Activated T-cell treated with anti-CD3 and anti-CD28 coated beads, Interleukin-2, amount 50 U/mL, for 48 hours (primary cell): ENCODE results near the gene PIK3R1.

Experiments
- DNase-seq, 2 experiments: peaks; one replicate each; pipeline ENCODE4 v3.0.0-alpha.2; 2020

Gene PIK3R1

DNA sequence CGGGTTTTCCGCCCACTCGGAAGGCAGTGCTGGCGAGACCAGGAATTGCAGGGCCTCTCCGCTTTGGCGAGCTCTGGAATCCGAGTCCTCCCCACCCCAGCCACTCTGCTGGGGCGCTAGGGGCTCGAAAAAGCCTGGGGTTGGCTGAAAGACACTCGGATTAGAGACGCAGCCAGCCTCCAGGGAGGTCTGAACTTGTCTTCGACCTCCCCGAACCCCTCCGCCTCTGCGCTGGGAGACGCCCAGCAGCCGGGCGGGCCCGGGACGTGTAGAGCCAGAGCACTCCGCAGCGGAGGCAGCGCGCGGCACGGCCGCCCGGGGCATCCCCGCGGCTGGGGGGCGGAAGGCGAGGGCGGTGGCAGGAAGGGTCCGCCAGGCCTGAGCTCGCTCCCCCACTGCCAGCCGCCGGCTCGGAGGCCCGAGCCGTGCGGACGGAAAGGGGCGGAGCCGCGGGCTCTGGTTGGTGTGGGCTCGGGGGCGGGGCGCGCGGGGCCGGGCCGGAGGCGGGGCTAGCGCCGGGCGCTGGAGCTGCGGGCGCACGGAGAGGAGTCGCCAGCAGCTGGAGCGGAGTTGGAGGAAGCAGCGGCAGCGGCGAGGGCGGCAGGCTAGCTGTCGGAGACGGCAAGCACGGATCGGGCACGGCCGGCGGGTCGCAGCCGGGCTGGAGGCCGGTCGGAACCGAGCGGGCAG is at the start of gene PIK3R1:
PIK3R1 (plus strand) TSS at position 549 of the 690 bp plus-strand sequence. CDS start 10,920 bp downstream, outside the sequence.
- DNase-seq = peak; percentile 94 to 97

DNA sequence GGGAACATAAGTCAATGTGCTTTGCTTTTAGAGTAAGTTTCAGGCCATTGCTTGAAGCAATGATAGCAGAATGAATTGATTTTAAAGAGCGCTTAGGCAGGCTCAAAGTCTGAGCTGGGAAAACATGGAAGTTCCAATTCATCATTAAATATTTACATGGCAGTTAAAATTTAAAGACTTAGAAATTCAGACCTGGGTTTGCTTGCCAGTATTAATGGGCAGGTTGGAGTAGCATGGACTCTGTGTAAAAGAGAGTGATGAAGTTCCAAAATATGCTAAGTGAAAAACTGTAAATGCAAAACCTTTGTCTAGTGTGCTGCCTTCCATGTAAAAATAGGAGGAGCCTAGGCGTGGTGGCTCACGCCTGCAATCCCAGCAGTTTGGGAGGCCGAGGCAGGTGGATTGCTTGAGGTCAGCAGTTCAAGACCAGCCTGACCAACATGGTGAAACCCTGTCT is 48.3 kb upstream of the PIK3R1 start:
- DNase-seq = no peak

DNA sequence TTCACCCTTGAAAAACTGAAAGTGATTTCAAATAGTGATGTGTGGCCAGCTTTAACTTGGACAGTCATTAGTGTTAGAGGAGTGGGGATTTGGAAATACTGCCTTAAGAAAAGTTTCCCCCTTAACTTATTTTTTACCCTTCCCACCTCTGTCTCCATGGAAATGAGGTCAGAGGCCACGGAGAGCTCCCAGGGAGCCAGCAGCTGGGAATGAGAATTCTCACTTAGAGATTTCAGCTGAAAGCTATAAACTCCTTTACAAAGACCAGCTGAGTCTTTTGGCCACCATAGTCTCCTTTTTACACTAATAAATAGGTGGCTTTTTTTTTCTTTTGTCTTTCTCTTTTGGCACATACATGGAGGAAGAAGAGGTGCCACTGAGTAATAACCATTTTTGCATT is 45.7 kb upstream of the PIK3R1 start:
- DNase-seq = no peak

DNA sequence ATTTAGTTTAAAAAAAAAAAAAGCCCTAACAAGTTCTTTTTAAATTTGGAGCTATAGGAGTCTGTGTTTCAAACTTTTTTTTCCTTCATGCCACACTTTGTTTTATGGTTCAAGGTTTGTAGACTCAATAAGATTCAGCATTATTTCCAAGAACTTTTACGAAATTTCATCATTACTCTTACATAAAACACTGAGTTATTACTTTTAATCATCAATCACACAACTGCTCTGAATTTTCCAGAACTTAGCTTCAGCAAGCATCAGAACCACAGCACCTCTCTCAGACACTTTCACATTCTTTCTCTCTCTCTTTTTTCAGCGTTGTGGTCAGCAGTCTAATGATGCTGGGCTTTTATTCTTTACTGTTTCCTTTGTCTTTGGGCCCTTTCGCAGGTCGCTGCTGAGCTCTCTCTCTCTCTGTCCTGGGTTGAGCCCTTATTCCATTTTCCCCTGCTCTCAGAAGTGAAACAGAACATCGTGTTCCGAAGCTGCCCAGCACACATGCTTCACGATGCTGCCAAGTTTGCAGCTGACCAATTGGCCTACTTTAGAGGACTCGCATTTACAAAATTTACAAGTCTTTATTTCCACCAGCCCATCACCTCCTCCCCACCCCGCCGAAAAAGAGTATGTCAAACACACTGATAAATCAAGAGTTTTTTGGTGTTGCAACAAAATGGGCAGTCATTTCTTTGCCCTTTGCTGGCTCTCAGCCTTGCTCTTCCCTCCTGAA is 44.6 kb upstream of the PIK3R1 start:
- no peak for DNase-seq

DNA sequence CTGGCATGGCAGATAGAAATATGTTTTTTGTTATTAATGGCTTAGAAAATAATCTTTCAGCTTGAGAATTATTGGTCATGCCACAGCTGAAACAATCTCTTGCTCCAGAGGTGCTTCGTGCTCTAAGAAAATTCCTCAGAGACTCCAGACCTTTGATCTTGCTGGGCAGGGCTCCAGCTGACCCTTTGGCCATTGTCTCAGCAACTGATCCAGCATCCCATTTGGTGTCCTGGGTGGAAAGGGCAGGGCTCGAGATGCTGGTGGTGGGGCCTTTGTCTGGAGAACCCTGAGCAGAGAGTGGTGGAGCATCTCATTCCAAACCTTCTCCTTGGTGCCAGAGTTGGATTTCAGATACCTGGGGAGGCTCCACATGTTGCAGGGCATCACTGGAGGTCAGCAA is 43.2 kb upstream of the PIK3R1 start:
- DNase-seq = no peak

DNA sequence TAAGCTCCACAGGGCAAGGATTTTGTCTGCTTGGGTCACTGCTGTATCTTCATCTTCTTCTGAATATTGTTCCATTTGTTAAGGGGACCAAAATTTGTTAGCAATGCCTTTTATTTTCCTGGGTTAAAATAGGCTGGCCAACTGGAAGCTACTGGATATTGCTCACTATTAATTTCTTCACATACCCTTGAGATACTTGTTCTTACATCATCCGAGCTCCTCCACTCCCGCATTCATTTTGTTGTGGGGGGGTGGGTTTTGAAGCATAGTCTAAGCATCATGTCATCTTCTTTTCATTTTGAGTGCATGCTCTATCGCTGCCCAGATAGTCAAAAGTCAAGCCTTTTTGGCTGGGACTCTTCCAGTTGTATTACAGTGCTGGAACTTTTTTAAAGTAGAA is 42.5 kb upstream of the PIK3R1 start:
- no peak for DNase-seq

DNA sequence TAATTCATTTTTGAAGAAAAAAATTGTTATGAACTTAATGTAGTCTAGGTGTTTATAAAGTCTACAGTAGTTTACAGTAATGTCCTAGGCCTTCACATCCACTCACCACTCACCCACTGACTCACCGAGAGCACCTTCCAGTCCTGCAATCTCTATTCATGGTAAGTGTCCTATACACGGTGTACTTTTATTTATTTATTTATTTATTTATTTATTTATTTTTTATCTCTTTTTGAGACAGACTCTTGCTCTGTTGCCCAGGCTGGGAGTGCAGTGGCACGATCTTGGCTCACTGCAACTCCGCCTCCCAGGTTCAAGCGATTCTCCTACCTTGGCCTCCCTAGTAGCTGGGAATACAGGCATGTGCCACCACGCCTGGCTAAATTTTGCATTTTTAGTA is 39.3 kb upstream of the PIK3R1 start:
- DNase-seq = no peak

DNA sequence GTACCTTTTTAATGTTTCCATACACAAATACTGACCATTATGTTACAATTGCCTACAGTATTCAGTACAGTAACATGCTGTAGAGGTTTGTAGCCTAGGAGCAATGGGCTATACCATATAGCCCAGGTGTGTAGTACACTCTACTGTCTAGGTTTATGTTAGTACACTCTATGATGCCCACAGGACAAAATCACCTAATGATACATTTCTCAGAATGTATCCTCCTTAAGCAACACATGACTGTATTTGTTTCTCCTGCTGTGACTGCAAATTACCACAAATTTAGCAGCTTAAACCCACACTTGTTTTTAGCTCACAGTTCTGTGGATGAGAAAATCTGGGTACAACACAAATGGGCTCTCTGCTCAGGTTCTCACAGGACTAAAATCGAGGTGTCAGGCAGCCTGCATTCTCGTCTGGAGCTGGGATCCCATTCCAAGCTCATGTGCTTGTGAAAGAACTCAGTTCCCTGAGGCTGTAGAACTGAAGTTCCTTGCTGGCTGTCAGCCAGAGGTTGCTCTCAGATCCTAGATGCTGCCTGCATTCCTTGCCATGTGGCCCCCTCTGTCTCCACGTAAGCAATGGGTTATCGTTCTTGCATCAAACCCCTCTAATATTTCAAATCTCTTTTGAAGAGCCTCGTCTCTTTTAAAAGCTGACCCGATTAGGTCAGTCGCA is 38.6 kb upstream of the PIK3R1 start:
- DNase-seq = no peak

DNA sequence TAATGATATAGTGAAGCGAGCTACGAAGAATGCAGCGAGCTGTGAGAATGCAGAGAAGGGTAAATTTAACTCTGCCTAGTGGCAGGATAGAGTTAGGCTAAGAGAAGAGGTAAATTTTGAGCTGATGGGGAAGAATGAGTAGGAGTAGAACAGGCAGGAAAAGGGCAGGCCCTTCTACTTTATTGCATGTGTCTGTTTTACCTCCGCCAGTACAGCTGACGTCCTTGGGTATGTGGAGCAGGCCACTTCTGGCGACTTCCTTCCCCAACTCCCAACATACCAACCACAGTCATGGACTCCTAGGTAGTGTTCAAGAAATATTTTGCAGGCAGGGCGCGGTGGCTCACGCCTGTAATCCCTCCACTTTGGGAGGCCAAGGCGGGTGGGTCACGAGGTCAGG is 37.9 kb upstream of the PIK3R1 start:
- no peak for DNase-seq

DNA sequence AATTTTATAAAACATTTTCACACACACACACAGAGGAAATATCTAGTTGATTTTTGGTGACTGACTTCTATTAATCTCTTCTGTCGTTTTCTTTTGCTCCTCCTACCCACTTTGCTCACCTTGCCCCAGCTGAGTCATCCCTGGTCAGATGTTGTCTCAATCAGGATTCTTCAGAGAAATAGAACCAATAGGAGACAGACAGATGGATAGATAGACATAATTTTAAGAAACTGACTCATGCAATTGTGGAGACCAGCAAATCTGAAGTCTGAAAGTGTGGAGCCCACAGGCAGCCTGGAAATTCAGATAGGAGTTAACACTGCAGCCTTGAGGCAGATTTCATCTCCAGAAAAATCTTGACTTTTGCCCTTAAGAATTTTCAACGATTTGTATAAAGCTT is 37.0 kb upstream of the PIK3R1 start:
- peak; percentile 20 to 28 for DNase-seq

DNA sequence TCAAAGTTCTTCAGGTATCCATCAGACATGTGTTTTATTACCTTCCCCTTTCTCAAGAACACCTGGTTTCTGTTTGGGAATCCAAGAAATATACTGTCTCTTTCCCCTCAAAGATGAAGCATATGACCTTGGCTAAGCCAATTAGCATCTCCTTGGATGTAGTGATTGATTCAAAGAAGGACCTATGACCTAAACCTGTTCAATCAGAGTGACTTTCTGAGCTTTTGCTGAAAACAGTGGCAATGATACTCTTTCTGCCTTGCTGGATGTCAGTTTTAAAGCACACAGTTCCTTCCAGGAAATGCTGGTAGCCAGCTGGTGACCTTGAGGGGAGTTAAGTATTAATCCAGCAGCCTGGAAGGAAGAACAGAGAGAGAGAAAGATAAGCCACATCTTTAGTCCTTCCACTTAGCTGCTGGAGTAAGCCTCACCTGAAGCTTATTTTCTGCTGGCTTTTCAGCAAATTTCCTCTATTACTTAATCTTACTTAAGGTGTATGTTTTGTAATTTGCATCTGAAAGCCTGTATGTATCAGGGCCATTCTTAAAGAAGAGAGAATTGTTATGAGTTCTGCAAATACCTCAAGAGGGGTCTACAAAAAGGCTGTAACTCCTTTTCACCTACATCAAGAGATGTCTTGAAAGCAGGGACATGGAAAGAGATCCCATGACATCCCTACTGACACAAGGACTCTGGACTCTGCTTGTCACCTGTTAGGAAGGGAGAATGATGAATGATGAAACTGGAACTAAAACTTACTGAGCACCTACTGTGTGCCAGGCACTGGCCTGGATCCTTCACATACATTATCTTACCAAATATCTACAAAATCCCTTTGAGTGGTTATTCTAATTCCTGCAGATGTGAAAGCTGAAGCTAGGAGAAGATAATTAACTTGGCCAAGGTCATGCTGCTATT is 35.2 kb upstream of the PIK3R1 start:
- DNase-seq = no peak

DNA sequence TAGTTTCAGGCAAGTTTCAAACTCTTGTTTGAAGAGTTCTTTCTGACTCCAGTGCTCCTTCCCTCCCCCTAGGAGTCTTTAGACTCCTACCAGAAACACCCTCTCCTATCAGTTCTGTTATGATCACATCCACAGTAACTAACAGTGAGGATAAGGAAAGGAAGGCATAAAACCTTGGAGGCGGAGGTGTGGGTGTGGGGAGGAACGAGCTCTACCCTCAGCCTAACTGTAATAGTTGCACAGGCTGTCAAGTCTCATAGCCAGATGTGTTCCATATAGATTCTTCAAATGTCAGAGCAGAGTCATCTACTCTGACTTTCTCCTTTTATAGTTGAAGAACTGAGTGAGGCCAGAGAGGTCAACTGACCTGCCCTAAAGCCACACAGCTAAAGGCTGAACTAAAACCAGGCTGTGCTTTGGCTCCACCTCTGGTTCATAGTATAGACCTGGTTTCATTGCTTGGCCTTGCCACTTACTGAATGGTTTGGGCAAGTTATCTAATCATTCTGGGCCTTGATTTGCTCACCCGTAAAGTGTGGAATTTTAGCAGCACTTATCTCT is 34.4 kb upstream of the PIK3R1 start:
- no peak for DNase-seq

DNA sequence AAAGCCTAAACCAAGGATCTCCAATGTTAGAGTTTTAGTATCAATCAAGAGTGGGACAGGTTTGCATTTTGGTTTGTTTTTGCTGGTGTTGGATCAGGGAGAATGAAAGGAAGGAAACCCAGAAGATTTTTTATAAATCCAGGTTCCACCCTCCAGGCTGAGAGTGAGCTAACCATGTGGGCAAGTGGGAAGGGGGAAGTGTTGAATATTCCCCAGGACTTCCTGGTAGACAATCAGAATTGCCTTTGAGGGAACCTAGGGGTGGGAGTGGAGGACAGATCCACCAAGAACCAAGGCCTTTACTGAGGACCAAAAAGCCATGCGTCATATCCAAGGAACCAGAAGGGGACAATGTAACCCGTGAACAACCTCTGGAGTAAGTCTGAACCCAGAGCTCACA is 33.5 kb upstream of the PIK3R1 start:
- DNase-seq = no peak

DNA sequence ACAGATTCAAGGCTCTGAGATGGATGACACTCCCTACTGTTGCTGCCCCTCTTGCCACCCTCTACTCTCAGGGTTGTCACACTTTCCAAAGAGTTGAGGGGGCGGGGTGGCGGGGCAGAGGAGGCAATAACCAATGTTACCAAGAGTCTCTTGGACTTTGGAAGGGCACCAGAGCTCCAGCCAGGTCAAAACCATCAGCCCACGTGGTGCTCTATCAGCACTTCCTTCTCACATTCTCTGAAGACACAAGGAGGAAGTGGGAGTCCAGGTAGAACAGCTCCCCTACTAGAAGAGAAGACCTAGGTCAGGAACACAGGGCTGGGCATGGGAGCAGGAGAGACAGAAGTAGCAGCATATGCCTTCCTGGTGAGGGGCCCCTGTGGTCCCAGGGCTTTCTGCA is 33.0 kb upstream of the PIK3R1 start:
- no peak for DNase-seq

DNA sequence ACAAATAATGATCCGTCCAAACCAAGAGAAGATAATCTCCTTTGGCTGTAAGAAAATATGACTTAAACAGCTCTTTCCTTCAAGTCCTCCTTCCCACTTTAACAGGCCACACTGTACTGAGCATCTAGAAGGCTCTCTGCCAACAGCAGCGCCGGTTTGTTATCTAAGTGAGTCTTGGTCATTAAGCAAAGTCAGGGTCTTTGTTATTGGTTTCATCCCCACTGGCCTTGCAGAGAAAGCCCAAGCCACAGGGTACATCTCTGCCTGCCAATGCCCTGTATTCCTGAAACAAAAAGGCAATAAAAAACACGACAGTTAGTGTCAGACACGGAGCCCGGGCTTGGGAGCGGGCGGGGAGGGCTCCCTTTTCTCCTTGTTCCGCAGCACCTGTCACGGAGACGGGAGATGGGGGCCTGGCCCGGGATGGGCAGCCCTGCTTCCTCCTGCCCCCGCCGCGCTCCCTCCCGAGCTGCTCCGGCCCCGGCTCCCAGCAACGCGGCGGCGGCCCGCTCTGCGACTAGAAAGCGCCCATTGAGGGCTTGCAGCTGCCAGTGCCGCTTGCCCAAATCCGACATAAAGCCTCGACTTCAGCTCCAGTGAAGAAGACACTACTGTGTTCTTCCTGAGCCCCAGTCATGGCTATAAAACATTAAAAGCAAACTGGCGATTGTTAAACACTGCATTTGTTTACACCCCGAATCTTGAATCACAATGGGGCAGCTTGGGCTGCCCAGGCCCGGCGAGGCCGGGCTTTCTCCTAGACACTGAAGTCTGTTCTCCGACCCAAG is 28.1 kb upstream of the PIK3R1 start:
- no peak for DNase-seq

DNA sequence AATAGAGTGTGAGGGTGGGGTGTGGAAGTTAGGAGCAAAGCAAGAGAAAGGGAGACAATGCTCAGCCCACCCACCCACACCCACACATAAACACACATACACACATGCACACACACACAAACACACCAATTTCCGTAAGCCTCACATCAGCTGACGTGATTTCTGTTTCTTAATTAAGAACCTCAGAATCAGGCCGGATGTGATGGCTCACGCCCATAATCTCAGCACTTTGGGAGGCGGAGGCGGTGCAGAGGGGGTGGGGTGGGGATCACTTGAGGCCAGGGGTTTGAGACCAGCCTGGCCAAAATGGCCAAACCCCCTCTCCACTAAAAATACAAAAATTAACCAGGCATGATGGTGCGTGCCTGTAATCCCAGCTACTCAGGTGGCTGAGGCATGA is 26.4 kb upstream of the PIK3R1 start:
- no peak for DNase-seq

DNA sequence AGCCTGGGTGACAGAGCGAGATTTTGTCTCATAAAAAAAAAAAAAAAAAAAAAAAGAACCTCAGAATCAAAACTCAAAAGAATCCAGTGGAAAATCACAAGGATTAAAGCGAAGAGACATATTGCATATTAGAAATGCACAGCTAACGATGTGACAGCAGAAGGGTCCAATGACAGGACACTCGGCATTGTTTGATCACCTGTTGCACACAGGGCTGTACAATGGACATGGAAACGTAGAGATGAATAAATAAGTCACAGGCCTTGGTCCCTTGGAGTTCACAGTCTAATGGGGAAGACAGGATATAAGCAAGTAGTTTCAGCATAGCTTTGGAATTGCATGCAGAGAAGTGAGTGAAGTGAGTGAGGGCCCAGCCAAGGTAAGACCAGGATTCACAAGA is 25.9 kb upstream of the PIK3R1 start:
- DNase-seq = no peak

DNA sequence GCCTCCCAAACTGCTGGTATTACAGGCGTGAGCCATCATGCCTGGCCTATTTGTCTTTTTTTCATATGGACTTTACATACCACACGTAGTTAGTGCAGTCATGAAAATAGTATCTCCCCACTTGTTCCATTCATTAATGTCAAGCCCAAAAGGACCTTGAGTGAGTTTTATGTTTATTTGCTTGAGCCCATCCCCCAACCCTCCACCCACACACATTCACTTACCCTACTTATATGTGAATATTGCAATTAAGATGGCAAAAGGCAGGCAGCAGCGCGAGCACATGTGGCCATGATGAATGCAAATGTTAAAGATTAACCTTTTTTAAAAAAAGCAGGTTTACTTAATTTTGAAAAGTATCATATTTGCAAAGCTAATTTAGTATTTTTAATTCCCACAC is 24.9 kb upstream of the PIK3R1 start:
- no peak for DNase-seq

DNA sequence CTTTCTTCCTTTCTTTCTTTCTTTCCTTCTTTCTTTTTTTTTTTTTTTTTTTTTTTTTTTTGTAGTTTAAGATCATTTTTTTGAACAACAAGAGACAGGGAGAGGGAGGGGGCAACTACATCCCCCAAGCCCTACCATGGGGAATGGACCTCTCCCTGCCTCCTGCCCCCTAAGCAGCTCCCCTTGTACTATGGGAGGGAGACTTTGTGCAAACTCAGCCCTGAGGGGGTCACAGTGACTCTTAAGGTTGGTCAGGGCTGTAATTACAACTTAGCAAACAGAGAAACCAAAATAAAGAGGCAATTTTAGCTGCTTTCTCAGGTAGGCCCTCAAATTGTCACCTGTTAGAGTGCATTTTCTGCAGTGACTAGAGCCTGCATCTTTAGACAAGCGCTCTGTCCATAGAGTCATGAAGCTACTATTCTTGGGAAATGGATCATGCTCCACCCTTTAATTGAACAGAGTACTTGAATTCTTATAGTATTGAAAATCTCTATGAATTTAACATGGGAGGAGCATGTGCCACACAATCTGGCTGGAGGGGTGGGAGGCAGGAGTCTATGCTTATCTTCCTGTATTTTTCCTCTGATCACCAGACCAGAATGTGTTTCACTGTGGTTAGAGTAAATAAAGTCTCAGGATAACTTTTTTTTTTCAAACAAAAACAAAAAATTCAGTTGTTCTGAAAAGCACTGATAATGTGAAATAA is 24.3 kb upstream of the PIK3R1 start:
- DNase-seq = no peak

DNA sequence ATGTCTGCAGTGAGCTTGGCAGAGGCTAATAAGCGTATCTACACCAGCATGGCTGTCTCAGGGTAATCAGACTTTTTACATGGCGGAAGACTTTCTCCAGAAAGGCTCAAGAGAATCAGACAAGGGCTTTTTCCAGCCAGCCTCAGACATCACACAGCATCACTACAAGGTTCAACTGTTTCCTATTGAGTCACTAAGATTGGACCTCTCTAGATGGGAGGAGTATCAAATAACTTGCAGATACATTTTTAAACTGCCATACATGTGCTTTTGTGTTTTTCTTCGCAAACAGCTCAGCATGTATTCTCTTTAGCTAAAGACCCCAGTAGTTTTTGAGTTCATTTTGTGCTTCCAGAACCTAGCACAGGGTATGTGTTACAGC is 22.9 kb upstream of the PIK3R1 start:
- DNase-seq = no peak

DNA sequence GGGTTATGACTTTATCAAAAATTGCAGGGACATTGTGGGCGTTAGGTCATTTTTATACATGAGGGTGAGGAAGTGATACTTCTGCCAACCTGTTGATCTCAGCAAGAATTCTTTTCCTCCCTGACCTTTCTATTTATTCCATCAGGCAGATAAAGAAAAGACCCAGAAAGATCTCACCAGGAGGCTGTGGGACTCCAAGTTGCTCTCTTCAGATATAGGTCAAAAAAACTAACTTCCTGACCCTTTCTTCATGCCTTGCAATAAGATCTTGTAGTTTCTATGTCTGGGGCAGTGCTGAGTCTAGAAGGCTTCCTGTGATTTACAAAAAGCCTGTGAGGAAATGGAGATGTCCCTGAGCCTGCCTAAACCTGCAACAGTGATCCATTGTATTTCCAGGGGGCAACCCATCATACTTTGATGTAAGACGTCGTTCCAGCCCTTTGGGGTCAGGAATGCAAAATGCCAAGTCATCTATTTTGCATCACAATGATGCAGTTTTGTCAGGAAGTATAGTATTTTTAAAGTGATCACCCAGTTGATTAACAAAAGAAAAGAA is 22.0 kb upstream of the PIK3R1 start:
- no peak for DNase-seq
